Activated naive CD4-positive, alpha-beta T cell treated with anti-CD3 and anti-CD28 coated beads, Interleukin-2, amount 50 U/mL, for 24 hours (primary cell): ENCODE results near the gene SCAP.
"Not testable (repeated sequence)": the region's sequence is repeated elsewhere in the genome, so short reads cannot be mapped to it uniquely, and the experiment has no call there.

Experiments used
- H3K27ac Mint-ChIP-seq: one replicate; pipeline ENCODE4 v1.8.0; 2021; ENCODE audit warnings: mild to moderate bottlenecking, mixed read lengths
- H3K27me3 Mint-ChIP-seq: one replicate; pipeline ENCODE4 v1.8.0; 2021; ENCODE audit warnings: mixed read lengths
- H3K36me3 Mint-ChIP-seq: one replicate; pipeline ENCODE4 v1.8.0; 2021; ENCODE audit warnings: mixed read lengths
- H3K4me1 Mint-ChIP-seq: one replicate; pipeline ENCODE4 v1.8.0; 2021; ENCODE audit warnings: mixed read lengths
- H3K4me3 Mint-ChIP-seq: one replicate; pipeline ENCODE4 v1.8.0; 2021; ENCODE audit warnings: mild to moderate bottlenecking, mixed read lengths
- H3K9me3 Mint-ChIP-seq: one replicate; pipeline ENCODE4 v1.8.0; 2021; ENCODE audit warnings: mixed read lengths

SCAP gene

DNA sequence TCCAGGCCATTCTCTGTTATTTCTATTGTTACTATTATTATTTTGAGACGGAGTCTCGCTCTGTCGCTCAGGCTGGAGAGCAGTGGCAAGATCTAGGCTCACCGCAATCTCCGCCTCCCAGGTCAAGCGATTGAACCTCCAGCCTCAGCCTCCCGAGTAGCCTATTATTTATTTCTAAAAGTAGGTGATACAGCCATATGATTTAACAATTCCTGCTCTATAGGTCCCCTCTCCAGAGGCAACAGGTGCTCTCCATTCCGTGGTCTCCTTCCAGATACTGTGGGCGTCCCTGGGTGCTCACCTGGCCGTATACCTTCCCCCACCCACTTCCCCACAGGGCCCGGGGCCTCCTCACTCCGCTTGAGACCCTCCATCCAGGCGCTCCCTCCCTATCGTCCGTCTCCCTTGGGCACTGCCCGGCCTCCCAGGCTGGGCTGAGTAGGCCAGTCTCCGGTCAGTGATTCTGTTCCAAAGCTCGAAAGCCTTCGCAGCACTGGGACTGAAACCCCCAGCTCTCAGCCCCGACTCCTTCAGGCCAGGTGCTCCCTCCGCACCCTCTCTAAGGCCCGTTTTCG is 95.6 kb downstream of the SCAP start:
- peak overlapping the region; percentile 100 for H3K27ac Mint-ChIP-seq
- H3K36me3 Mint-ChIP-seq: peaks cover 4% of the 10 kb centered on the region
- peaks cover 45% of the 10 kb centered on the region for H3K4me1 Mint-ChIP-seq
- H3K9me3 Mint-ChIP-seq: no peaks in the 10 kb centered on the region
- no peaks in the 10 kb centered on the region for H3K27me3 Mint-ChIP-seq
- peak overlapping the region; percentile 98 for H3K4me3 Mint-ChIP-seq

DNA sequence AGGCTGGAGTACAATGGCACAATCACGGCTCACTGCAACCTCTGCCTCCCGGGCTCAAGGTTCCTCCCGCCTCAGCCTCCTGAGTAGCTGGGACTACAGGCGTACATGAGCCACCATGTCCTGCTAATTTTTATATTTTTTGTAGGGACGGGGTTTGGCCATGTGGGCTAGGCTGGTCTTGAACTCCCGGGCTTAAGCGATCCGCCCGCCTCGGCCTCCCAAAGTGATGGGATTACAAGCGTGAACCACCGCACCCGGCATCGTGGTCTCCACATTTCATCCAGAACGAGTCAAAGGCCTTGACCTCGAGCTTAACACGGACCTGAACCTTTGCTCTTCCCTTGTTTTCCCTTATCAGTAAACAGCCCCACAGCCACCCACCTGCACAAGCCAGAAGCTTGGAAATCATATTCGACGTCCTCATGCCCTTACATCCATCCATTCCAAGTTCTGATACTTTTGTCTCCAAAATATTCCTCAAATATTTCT is 96.3 kb downstream of the SCAP start:
- Mint-ChIP-seq H3K4me3 (peak overlapping the region; percentile 98), H3K4me1 (peaks cover 45% of the 10 kb centered on the region), H3K27me3 (no peaks in the 10 kb centered on the region), H3K36me3 (peaks cover 4% of the 10 kb centered on the region), H3K9me3 (no peaks in the 10 kb centered on the region), H3K27ac (peak overlapping the region; percentile 100)

DNA sequence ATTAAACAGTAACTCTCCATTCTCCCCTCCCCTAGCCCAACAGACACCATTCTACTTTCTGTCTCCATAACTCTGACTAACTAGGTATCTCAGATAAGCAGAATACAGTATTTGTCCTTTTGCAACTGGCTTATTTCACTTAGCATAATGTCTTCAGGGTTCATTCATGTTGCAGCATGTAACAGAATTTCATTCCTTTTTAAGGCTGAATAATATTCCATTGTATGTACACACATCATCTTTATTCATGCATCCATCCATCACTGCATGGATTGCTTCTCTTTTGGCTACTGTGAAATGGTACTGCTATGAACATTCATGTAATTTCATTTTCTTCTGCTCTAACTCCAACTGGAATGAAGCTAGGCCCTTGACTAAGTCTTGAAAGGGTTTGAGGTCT is 96.9 kb downstream of the SCAP start:
- H3K27ac Mint-ChIP-seq: no peak overlapping the region
- H3K36me3 Mint-ChIP-seq: peaks cover 4% of the 10 kb centered on the region
- H3K27me3 Mint-ChIP-seq: no peaks in the 10 kb centered on the region
- H3K4me3 Mint-ChIP-seq: no peak overlapping the region
- H3K9me3 Mint-ChIP-seq: no peaks in the 10 kb centered on the region
- H3K4me1 Mint-ChIP-seq: peaks cover 43% of the 10 kb centered on the region

DNA sequence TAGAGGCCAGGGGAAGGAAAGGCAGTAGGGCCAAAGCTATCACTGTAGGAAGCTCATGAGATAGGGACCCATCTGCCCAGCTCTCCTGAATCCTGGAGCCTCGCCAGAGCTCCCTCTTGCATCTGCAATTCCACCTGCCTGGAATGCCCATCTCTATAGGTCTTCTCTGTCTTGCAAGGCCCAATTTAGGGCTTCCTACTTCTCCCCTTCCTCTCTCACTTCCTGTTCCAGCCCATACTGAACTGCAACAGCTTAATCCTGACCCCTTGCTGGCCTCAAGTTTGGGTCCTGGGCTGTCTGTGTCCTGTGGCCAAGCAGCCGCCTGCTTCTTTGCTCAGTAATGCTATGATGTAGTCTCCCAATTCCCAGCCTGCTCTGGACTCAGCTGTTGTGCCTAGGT is 98.6 kb downstream of the SCAP start:
- Mint-ChIP-seq H3K27ac (no peak overlapping the region), H3K4me3 (no peak overlapping the region)

DNA sequence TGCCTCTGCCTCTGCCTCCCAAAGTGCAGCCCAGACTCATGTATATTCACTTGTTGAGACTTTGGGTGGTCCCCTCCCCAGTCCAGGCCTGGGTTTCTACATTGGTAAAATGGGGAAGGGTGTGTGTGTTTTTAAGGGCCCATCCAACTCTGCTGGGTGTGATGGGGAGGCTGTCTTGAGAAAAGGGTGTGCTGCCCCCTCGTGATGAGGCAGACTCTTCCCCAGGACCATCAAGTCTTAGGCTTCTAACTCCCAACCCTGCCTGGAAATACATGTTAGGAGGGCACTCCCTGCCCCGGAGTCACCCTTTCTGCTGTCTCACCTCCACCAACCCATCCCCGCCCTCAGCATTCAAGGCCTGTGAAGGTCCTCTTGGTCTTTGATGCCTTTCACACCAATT is 99.3 kb downstream of the SCAP start:
- Mint-ChIP-seq H3K4me1 (peaks cover 21% of the 10 kb centered on the region), H3K9me3 (no peaks in the 10 kb centered on the region), H3K4me3 (no peak overlapping the region), H3K36me3 (peaks cover 4% of the 10 kb centered on the region), H3K27ac (no peak overlapping the region), H3K27me3 (no peaks in the 10 kb centered on the region)

More for the DNA sequence above, 98.6 kb downstream of the SCAP start:
- Mint-ChIP-seq H3K27me3 (no peaks in the 10 kb centered on the region), H3K36me3 (peaks cover 4% of the 10 kb centered on the region), H3K9me3 (no peaks in the 10 kb centered on the region), H3K4me1 (peaks cover 28% of the 10 kb centered on the region)

DNA sequence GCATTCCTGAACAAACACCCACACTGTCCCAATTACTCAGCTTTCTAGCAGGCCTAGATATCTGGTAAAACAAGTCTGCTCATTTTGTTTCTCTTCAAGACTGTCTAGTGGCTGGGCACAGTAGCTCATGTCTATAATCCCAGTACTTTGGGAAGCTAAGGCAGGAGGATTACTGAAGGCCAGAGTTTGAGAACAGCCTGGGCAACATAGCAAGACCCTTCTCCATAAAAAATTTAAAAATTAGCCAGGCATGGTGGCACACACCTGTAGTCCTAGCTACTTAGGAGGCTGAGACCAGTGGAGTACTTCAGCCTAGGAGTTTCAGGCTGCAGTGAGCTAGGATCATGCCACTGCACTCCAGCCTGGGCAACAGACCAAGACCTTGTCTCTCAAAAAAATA is 101.2 kb downstream of the SCAP start:
- peaks cover under 1% of the 10 kb centered on the region for H3K36me3 Mint-ChIP-seq
- H3K4me1 Mint-ChIP-seq: peaks cover 10% of the 10 kb centered on the region
- H3K27ac Mint-ChIP-seq: no peak overlapping the region
- no peak overlapping the region for H3K4me3 Mint-ChIP-seq
- H3K9me3 Mint-ChIP-seq: no peaks in the 10 kb centered on the region
- H3K27me3 Mint-ChIP-seq: no peaks in the 10 kb centered on the region

DNA sequence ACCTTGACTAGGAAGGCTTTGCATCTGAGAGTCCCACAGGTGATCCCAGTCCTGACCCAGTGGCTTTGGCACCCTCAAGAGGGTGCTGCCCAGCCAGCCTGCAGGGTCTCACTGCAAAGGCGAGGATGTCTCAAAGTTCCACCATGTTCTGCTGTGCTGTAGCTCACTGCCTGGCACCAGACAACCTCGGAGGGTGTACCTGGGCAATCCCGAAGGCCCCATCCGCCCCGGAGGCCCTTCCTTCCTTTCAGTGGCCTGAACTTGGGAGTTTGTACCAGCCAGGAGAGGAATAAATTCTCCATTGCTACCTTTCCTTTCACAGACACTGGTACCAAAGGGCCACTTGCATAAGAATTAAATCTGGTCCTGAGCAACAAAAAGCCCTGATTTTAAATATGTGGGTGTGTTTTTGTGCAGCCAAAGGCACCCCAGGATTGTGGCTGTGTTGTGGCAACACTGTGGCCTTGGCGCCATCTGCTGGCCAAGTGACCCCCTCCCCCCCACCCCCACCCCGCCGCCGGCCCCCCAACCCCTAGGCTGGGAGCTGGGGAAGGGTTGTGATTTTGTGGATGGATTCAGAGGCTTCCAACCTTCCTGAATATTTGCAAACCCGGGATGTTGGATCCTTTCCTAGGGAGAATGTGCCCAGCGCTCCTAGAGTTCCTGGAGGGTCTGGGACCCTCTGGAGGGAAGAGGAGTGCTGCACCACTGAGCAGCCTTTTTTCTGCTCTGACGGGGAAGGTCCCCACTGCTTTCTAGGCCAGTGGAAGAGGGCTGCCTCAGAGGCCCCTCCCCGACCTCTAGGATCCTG is 104.6 kb downstream of the SCAP start:
- Mint-ChIP-seq H3K9me3 (no peaks in the 10 kb centered on the region), H3K4me1 (no peaks in the 10 kb centered on the region), H3K4me3 (no peak overlapping the region), H3K27me3 (no peaks in the 10 kb centered on the region), H3K36me3 (no peaks in the 10 kb centered on the region), H3K27ac (no peak overlapping the region)

DNA sequence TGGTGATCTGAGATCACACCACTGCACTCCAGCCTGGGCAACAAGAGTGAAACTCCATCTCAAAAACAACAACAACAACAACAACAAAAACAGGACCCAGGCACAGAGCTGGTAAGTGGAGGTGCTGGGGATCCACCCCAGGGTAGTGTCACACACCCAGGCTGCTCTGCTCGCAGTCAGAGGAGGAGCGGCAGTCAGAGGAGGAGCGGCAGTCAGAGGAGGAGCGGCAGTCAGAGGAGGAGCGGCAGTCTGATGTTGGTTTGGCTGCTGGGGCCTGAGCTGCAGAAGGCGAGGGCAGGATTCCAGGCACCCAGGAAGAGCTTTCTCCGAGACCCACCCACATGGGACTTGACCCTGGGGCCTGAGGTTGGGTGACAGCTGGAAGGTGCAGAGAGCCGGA is 105.7 kb downstream of the SCAP start:
- not testable (repeated sequence) for H3K4me3 Mint-ChIP-seq, H3K27ac Mint-ChIP-seq, H3K9me3 Mint-ChIP-seq, H3K36me3 Mint-ChIP-seq, H3K27me3 Mint-ChIP-seq, H3K4me1 Mint-ChIP-seq

DNA sequence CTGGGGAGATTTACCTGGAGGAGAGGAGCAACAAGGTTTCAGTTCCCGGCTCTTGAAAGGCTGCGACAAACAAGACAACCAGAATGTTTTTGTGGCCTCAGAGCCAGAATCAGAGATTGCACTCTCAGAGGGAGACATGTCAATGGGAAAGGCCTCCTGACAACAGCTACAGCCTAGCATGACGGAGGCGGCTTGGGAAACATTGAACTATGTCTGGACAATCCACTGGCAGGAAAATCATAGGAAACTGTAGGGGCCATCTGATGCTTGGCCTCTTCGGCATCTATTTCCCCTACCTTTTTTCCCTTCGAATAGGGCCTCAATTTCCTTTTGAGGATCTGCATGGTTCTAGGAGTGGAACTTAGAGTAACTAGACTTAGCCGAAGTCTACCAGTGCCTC is 108.1 kb downstream of the SCAP start:
- Mint-ChIP-seq H3K36me3 (peaks cover 3% of the 10 kb centered on the region), H3K27ac (no peak overlapping the region), H3K9me3 (peaks cover 1% of the 10 kb centered on the region), H3K4me1 (peaks cover 11% of the 10 kb centered on the region), H3K4me3 (no peak overlapping the region), H3K27me3 (no peaks in the 10 kb centered on the region)

DNA sequence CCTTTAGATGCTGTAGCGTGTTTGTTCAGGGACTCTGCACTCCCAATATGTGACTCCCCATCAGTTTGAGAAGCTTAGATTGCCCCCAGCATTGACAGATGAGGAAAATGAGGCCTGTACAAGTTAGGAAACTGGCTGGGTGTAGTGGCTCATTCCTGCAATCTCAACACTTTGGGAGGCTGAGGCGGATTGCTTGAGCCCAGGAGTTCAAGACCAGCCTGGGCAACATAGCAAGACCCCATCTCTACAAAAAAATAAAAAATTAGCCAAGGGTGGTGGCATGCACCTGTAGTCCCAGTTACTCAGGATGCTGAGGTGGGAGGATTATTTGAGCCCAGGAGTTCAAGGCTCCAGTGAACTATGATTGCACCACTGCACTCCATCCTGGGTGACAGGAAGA is 108.9 kb downstream of the SCAP start:
- Mint-ChIP-seq H3K27ac (no peak overlapping the region), H3K4me3 (no peak overlapping the region), H3K9me3 (peaks cover 5% of the 10 kb centered on the region), H3K27me3 (no peaks in the 10 kb centered on the region), H3K36me3 (peaks cover 6% of the 10 kb centered on the region), H3K4me1 (peaks cover 16% of the 10 kb centered on the region)

DNA sequence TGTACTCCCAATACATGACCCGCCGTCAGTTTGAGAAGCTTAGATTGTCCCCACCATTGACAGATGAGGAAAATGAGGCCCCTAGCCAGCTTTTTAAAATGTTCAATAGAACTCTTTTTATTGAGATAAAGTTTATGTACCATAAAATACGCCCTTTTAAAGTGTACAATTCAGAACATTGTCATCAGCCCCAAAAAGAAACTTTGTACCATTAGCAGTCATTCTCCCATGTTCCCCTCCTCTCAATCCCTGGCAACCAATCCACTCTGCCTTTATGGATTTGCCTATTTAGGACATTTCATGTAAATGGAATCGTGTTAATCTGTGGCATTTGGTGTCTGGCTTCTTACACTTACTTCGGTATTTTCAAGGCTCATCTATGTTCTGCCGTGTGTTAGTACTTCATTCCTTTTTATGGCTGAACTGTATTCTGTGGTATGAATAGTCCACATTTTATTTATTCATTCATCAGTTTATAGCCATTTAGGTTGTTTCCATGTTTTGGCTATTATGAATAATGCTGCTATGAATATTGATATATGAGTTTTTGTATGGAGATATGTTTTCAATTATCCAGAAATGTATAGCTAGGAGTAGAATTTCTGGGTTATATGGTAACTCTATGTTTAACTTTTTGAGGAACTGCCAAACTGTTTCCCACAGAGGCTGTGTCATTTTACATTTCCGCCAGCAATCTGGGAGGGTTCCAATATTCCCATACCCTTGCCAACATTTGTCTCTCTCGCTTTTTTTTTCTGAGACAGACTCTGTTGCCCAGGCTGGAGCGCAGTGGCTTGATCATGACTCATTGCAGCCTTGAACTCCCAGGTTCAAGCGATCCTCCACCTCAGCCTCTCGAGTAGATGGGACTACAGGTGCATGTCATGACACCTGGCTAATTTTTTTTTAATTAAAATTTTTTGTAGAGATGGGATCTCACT is 110.3 kb downstream of the SCAP start:
- Mint-ChIP-seq H3K4me1 (peaks cover 17% of the 10 kb centered on the region), H3K9me3 (peaks cover 5% of the 10 kb centered on the region), H3K27me3 (no peaks in the 10 kb centered on the region), H3K27ac (peak overlapping the region; percentile 14), H3K4me3 (no peak overlapping the region), H3K36me3 (peaks cover 6% of the 10 kb centered on the region)
